Colonic mucosa (tissue), 4 donors: Measurements from ENCODE around the gene FBXL20. TPM values are rescaled to one million over a fixed set of nuclear protein-coding genes. Genes with fewer than 3 reads are reported as not detected.

Experiments used
- DNase-seq: peaks from one replicate; pipeline ENCODE4 v3.0.0-alpha.2; 2020
- H3K27ac ChIP-seq: fragments of 200-600 bp; one replicate; pipeline ENCODE4 v1.8.0; 2021
- H3K27me3 ChIP-seq: fragments of 200-600 bp; one replicate; pipeline ENCODE4 v1.8.0; 2021
- H3K36me3 ChIP-seq: fragments of 200-600 bp; one replicate; pipeline ENCODE4 v1.8.0; 2021
- H3K4me1 ChIP-seq: fragments of 200-600 bp; one replicate; pipeline ENCODE4 v1.8.0; 2021; ENCODE audit warnings: mild to moderate bottlenecking
- H3K4me3 ChIP-seq: fragments of 200-600 bp; one replicate; pipeline ENCODE4 v1.8.0; 2021
- H3K9ac ChIP-seq, 2 donors: one replicate each; pipeline ENCODE4 v1.7.0; 2013; ENCODE audit warnings: control low read depth in 2 of 2, low read depth in 2 of 2, low read length in 2 of 2
- H3K9me3 ChIP-seq: fragments of 200-600 bp; one replicate; pipeline ENCODE4 v1.8.0; 2021
- intact Hi-C: fragments of 100-400 bp; cut with DNase I; formaldehyde crosslinking; loops from one replicate; pipeline ENCODE4 v1.14.1; 2022
- total RNA-seq, 2 donors: library from RNA; stranded (reverse); fragmentation: NEBNext Ultra II Directional in 1 of 2; extraction: Animal tissue kit (Norgen Biotek cat#: 25700) in 1 of 2; gene quantifications; one replicate each; pipeline ENCODE4 v1.2.1, GENCODE V29; 2021
- TF ChIP-seq, protein P1 (sequence below): fragments of 200-600 bp; IDR thresholded peaks from one replicate; pipeline ENCODE4 v1.8.0; 2022; ENCODE audit warnings: antibody characterized with exemption, mild to moderate bottlenecking
- donor health status: healthy.
- donor health status: DM: no; HTN: no; CAD: no.
- donor health status: DM: no; HTN: no; CAD: no.

FBXL20 gene
- total RNA-seq, 2 donors from 2014 or later = 12.5 to 22.2 TPM

DNA sequence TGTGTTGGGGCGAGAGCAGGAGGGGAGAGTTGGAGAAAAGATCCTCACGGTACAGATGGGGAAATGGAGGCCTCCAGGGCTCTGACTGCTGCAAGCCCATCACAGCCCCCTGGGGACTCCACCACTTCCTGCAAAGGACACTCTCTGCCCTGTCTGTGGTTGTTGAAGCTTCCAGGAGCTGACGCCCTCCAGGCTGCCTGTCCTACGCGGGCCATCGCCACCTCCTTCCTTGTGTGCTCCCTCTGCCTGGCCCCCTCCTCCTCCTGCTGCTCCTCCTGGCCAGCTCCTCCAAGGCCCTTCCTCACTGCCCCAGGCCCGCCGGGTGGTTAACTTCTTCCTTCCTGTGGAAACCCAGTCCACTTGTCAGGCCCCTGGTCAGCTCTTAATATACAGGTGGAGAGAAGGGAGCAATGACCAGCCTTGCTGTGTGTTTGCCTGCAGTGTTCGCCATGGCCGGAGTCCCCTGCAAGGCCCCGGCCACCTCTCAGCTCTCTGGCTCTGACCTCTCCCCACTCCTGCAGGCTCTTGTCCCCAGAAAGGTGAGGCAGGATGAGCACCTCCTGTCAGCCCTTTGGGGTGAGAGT lies 157.3 kb downstream of the FBXL20 start:
- Histone ChIP-seq H3K9ac (no peak overlapping the region), H3K27ac (no peak overlapping the region), H3K9me3 (no peaks in the 10 kb centered on the region), H3K27me3 (no peaks in the 10 kb centered on the region), H3K4me1 (no peaks in the 10 kb centered on the region), H3K36me3 (no peaks in the 10 kb centered on the region), H3K4me3 (no peak overlapping the region)
- intact Hi-C loops = loop anchor here (5.0 kb wide), 1 partner anchor 37 kb away; no protein-coding TSS in a partner anchor
- DNase-seq = no peak
- TF ChIP-seq, protein P1, sequence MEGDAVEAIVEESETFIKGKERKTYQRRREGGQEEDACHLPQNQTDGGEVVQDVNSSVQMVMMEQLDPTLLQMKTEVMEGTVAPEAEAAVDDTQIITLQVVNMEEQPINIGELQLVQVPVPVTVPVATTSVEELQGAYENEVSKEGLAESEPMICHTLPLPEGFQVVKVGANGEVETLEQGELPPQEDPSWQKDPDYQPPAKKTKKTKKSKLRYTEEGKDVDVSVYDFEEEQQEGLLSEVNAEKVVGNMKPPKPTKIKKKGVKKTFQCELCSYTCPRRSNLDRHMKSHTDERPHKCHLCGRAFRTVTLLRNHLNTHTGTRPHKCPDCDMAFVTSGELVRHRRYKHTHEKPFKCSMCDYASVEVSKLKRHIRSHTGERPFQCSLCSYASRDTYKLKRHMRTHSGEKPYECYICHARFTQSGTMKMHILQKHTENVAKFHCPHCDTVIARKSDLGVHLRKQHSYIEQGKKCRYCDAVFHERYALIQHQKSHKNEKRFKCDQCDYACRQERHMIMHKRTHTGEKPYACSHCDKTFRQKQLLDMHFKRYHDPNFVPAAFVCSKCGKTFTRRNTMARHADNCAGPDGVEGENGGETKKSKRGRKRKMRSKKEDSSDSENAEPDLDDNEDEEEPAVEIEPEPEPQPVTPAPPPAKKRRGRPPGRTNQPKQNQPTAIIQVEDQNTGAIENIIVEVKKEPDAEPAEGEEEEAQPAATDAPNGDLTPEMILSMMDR = no peak

DNA sequence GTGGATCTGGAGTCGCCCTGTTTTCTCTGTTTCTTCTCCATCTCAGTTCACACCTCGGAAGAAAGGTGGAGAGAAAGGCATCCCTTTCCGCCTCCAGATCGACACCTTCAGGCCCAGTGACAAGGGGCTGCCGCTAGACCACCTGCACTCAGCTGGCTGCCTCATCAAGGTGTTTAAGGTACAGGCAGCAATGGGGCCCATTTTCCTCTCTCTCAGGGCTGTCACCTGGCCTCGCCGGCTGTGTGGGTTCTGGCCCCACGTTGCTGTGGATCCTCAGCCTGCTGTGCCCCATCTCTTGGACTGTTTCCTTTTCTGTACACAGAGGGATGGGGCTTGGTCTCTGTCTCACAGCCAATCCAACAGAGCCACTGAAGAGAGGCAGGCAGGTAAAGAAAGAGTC lies 158.3 kb downstream of the FBXL20 start:
- H3K9me3 ChIP-seq = no peaks in the 10 kb centered on the region
- no peak overlapping the region for H3K9ac ChIP-seq
- no peaks in the 10 kb centered on the region for H3K36me3 ChIP-seq
- H3K27me3 ChIP-seq = no peaks in the 10 kb centered on the region
- DNase-seq = no peak
- intact Hi-C loops = loop anchor here (5.0 kb wide), 1 partner anchor 36 kb away; no protein-coding TSS in a partner anchor
- TF ChIP-seq, protein P1 = no peak
- H3K27ac ChIP-seq = no peak overlapping the region
- no peak overlapping the region for H3K4me3 ChIP-seq
- H3K4me1 ChIP-seq = no peaks in the 10 kb centered on the region

DNA sequence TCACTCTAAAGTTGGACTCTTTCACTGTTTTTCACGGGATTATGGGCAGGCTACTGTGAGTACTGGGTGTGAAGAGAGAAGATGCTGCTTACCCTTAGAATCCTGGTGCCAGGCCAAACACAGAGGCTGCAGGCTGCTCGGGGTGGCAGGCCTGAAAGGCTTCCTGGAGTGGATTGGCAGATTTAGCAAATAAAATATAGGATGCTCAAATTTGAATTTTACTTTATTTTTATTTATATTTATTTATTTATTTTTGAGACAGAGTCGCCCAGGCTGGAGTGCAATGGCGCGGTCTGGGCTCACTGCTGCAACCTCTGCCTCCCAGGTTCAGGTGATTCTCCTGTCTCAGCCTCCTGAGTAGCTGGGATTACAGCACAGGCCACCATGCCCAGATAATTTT lies 160.8 kb downstream of the FBXL20 start:
- DNase-seq = no peak
- TF ChIP-seq, protein P1 = no peak
- H3K4me3 ChIP-seq = no peak overlapping the region
- H3K27me3 ChIP-seq = no peaks in the 10 kb centered on the region
- no peaks in the 10 kb centered on the region for H3K36me3 ChIP-seq
- no peak overlapping the region for H3K9ac ChIP-seq
- no peaks in the 10 kb centered on the region for H3K9me3 ChIP-seq
- intact Hi-C loops = loop anchor here (5.0 kb wide), 1 partner anchor 33 kb away; no protein-coding TSS in a partner anchor
- H3K27ac ChIP-seq = no peak overlapping the region
- no peaks in the 10 kb centered on the region for H3K4me1 ChIP-seq

DNA sequence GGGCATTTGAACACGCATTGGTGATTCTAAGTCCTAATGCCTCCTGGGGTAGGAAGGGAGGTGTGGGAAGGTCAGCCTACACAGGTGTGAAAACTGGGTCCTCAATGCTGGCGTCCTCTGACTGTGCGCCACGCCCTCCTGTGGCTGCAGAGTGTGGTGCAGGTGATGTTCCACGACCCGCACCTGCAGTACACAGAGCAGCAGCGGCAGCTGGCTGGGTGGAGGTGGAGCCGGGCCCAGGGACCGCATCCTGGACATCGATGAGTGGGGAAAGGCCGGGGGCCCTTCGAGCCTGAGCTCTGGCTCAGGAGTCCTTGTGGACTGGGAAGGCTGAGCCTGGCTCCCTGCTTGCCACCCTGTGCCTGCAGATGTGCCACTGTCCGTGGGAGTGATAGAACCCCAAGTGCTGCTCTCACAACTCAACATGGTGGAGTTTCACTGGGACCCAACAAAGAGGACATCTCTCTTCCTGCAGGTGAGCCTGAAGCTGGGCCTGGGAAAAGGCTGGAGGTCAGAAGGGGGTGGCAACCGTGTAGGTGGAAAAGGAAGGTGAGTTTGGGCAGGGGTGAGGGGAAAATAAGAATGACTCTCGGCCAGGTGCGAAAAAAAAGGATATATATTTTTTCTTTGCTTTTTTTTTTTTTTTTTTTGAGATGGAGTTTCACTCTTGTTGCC lies 161.6 kb downstream of the FBXL20 start:
- intact Hi-C loops = loop anchor here (5.0 to 10.0 kb wide), 2 partner anchors 32 to 75 kb away; partner anchors contain the start of gene ARL5C

DNA sequence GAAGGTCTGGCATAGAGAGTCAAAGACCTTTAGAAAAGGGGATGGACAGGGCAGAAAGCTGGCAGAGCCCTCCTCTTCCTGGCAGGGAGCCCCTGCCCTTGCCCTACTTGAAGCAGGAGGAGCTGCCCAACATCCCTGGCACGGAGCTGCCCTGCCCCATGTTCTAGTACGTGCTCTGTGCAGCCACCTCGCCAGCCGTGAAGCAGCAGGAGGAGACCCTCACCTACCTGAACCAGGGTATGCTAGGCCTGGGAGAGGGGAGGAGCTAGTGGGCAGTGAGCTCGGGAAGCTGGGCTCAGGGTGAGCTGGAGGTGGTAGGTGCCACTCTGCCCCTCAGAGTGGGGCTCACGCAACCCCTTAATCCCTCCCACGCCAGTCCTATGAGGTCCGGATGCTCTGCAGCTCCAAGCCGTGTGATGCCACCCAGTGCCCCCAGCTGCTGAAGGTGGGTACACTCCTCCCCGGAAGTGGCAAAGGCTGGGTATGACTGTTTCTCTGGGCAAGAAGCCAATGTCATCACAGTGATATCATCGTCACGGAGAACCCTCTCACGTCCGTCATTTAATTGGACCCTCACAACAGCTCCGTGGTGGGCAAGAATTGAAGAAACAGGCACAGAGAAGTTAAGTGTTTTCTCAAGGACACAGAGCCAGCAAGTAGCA lies 163.0 kb downstream of the FBXL20 start:
- TF ChIP-seq, protein P1 = no peak

More for the DNA sequence above, 161.6 kb downstream of the FBXL20 start:
- Histone ChIP-seq H3K4me1 (no peaks in the 10 kb centered on the region), H3K27ac (no peak overlapping the region), H3K27me3 (no peaks in the 10 kb centered on the region), H3K36me3 (no peaks in the 10 kb centered on the region), H3K9me3 (no peaks in the 10 kb centered on the region), H3K9ac (no peak overlapping the region), H3K4me3 (no peak overlapping the region)
- peak; percentile 65 for DNase-seq
- TF ChIP-seq, protein P1 = peak; percentile 62

More for the DNA sequence above, 163.0 kb downstream of the FBXL20 start:
- H3K4me3 ChIP-seq = no peak overlapping the region
- intact Hi-C loops = loop anchor here (10.0 kb wide), 1 partner anchor 74 kb away; the partner anchor contains the start of gene ARL5C
- no peaks in the 10 kb centered on the region for H3K27me3 ChIP-seq
- H3K9ac ChIP-seq = no peak overlapping the region
- peak; percentile 68 for DNase-seq
- H3K27ac ChIP-seq = no peak overlapping the region
- no peaks in the 10 kb centered on the region for H3K36me3 ChIP-seq
- no peaks in the 10 kb centered on the region for H3K4me1 ChIP-seq
- H3K9me3 ChIP-seq = no peaks in the 10 kb centered on the region
